Central memory CD8-positive, alpha-beta T cell (primary cell): ENCODE results near the gene SLC35B2.
A peak's percentile ranks its signal among the peaks of the same experiment; 100 is the strongest.

Experiments
- ATAC-seq: fragments of 150-1000 bp; cut with Tn5 transposase; replicated peaks from 2 replicates; pipeline ENCODE4 v1.10.0; 2022; ENCODE audit warnings: mild to moderate bottlenecking, moderate FRiP score, moderate number of reproducible peaks; ENCODE audit not compliant: poor library complexity, severe bottlenecking; ENCODE audit errors: extremely low read depth
- DNase-seq, 2 donors: peaks; one replicate each; pipeline ENCODE4 v3.0.0; 2021; ENCODE audit warnings: low spot score in 2 of 2
- H3K27ac Mint-ChIP-seq: one replicate; pipeline ENCODE4 v1.8.0; 2022; ENCODE audit warnings: low read depth, mild to moderate bottlenecking, moderate library complexity, mixed read lengths
- H3K27me3 Mint-ChIP-seq: one replicate; pipeline ENCODE4 v1.8.0; 2022; ENCODE audit warnings: mixed read lengths
- H3K36me3 Mint-ChIP-seq: one replicate; pipeline ENCODE4 v1.8.0; 2022; ENCODE audit warnings: mild to moderate bottlenecking, moderate library complexity, mixed read lengths; ENCODE audit not compliant: insufficient read depth
- H3K4me1 Mint-ChIP-seq: one replicate; pipeline ENCODE4 v1.8.0; 2022; ENCODE audit warnings: mixed read lengths
- H3K4me3 Mint-ChIP-seq: one replicate; pipeline ENCODE4 v1.8.0; 2022; ENCODE audit warnings: mild to moderate bottlenecking, moderate library complexity, mixed read lengths
- H3K9me3 Mint-ChIP-seq: one replicate; pipeline ENCODE4 v1.8.0; 2022; ENCODE audit warnings: mixed read lengths

Gene SLC35B2

GRCh38 chr6:44261581-44261980, 4.3 kb upstream of the SLC35B2 start:
- no peak for ATAC-seq
- peak overlapping the region; percentile 4 for H3K27ac Mint-ChIP-seq
- peaks cover 49% of the 10 kb centered on the region for H3K4me1 Mint-ChIP-seq
- no peaks in the 10 kb centered on the region for H3K9me3 Mint-ChIP-seq
- peaks cover 37% of the 10 kb centered on the region for H3K36me3 Mint-ChIP-seq
- no peak overlapping the region for H3K4me3 Mint-ChIP-seq
- H3K27me3 Mint-ChIP-seq: no peaks in the 10 kb centered on the region
- DNase-seq: no peak

GRCh38 chr6:44260451-44261297, 3.3 kb upstream of the SLC35B2 start:
- Mint-ChIP-seq H3K27ac (peak overlapping the region; percentile 4), H3K27me3 (no peaks in the 10 kb centered on the region), H3K4me1 (peaks cover 59% of the 10 kb centered on the region), H3K36me3 (peaks cover 43% of the 10 kb centered on the region), H3K4me3 (no peak overlapping the region), H3K9me3 (no peaks in the 10 kb centered on the region)
- ATAC-seq (no peak), DNase-seq (no peak)

- H3K4me1 Mint-ChIP-seq: peaks cover 65% of the 10 kb centered on the region
These were observed 2.7 kb upstream of the SLC35B2 start for GRCh38 chr6:44260011-44260410.

GRCh38 chr6:44258921-44259320, 1.6 kb upstream of the SLC35B2 start:
- H3K9me3 Mint-ChIP-seq: no peaks in the 10 kb centered on the region
- ATAC-seq (no peak), DNase-seq (no peak)
- peaks cover 54% of the 10 kb centered on the region for H3K36me3 Mint-ChIP-seq
- peak overlapping the region; percentile 64 for H3K27ac Mint-ChIP-seq
- H3K27me3 Mint-ChIP-seq: no peaks in the 10 kb centered on the region
- H3K4me3 Mint-ChIP-seq: peak overlapping the region; percentile 85
- H3K4me1 Mint-ChIP-seq: peaks cover 65% of the 10 kb centered on the region

More at GRCh38 chr6:44260011-44260410, 2.7 kb upstream of the SLC35B2 start:
- Mint-ChIP-seq H3K36me3 (peaks cover 50% of the 10 kb centered on the region), H3K9me3 (no peaks in the 10 kb centered on the region), H3K27me3 (no peaks in the 10 kb centered on the region), H3K27ac (no peak overlapping the region), H3K4me3 (no peak overlapping the region)
- ATAC-seq (no peak), DNase-seq (no peak)

GRCh38 chr6:44258325-44258863, 1.1 kb upstream of the SLC35B2 start:
- H3K27ac Mint-ChIP-seq: peak overlapping the region; percentile 64
- peak overlapping the region; percentile 85 for H3K4me3 Mint-ChIP-seq
- ATAC-seq: no peak
- DNase-seq: no peak
- H3K27me3 Mint-ChIP-seq: no peaks in the 10 kb centered on the region
- H3K36me3 Mint-ChIP-seq: peaks cover 57% of the 10 kb centered on the region
- peaks cover 65% of the 10 kb centered on the region for H3K4me1 Mint-ChIP-seq
- H3K9me3 Mint-ChIP-seq: no peaks in the 10 kb centered on the region

- H3K4me1 Mint-ChIP-seq: peaks cover 65% of the 10 kb centered on the region
- no peaks in the 10 kb centered on the region for H3K9me3 Mint-ChIP-seq
- H3K36me3 Mint-ChIP-seq: peaks cover 59% of the 10 kb centered on the region
- peak overlapping the region; percentile 85 for H3K4me3 Mint-ChIP-seq
- H3K27ac Mint-ChIP-seq: peak overlapping the region; percentile 64
- ATAC-seq: peak; percentile 7
- no peaks in the 10 kb centered on the region for H3K27me3 Mint-ChIP-seq
- DNase-seq: no peak
These were observed 511 bp upstream of the SLC35B2 start for GRCh38 chr6:44257753-44258324.

- ATAC-seq: peak; percentile 12
- Mint-ChIP-seq H3K9me3 (no peaks in the 10 kb centered on the region), H3K27ac (peak overlapping the region; percentile 80), H3K4me3 (peak overlapping the region; percentile 85), H3K36me3 (peaks cover 65% of the 10 kb centered on the region), H3K27me3 (no peaks in the 10 kb centered on the region), H3K4me1 (peaks cover 64% of the 10 kb centered on the region)
- DNase-seq: no peak
These were observed 628 bp downstream of the SLC35B2 start for GRCh38 chr6:44256775-44257024.

- Mint-ChIP-seq H3K9me3 (no peaks in the 10 kb centered on the region), H3K27me3 (no peaks in the 10 kb centered on the region), H3K4me3 (peak overlapping the region; percentile 85), H3K27ac (peak overlapping the region; percentile 80), H3K4me1 (peaks cover 64% of the 10 kb centered on the region), H3K36me3 (peaks cover 69% of the 10 kb centered on the region)
- ATAC-seq (peak; percentile 8), DNase-seq (no peak)
These were observed 1.2 kb downstream of the SLC35B2 start for GRCh38 chr6:44255871-44256774.

GRCh38 chr6:44255105-44255808, 2.1 kb downstream of the SLC35B2 start:
- peak overlapping the region; percentile 80 for H3K27ac Mint-ChIP-seq
- H3K4me1 Mint-ChIP-seq: peaks cover 66% of the 10 kb centered on the region
- H3K4me3 Mint-ChIP-seq: peak overlapping the region; percentile 85
- DNase-seq (no peak), ATAC-seq (no peak)
- peaks cover 72% of the 10 kb centered on the region for H3K36me3 Mint-ChIP-seq
- no peaks in the 10 kb centered on the region for H3K27me3 Mint-ChIP-seq
- no peaks in the 10 kb centered on the region for H3K9me3 Mint-ChIP-seq

- H3K36me3 Mint-ChIP-seq: peaks cover 77% of the 10 kb centered on the region
- no peak for DNase-seq
- no peaks in the 10 kb centered on the region for H3K9me3 Mint-ChIP-seq
- H3K27me3 Mint-ChIP-seq: no peaks in the 10 kb centered on the region
- peak overlapping the region; percentile 85 for H3K4me3 Mint-ChIP-seq
- no peak for ATAC-seq
- H3K27ac Mint-ChIP-seq: peak overlapping the region; percentile 80
- peaks cover 71% of the 10 kb centered on the region for H3K4me1 Mint-ChIP-seq
These were observed 2.9 kb downstream of the SLC35B2 start for GRCh38 chr6:44254191-44255104.

GRCh38 chr6:44253307-44254101, 3.8 kb downstream of the SLC35B2 start:
- Mint-ChIP-seq H3K27me3 (no peaks in the 10 kb centered on the region), H3K27ac (peak overlapping the region; percentile 80), H3K36me3 (peaks cover 83% of the 10 kb centered on the region), H3K9me3 (no peaks in the 10 kb centered on the region), H3K4me1 (peaks cover 76% of the 10 kb centered on the region), H3K4me3 (peak overlapping the region; percentile 85)
- ATAC-seq (peak; percentile 28), DNase-seq (no peak)
